Coronary artery (tissue), 2 donors: ENCODE measurements around the gene OVOL1.

Source experiments
- DNase-seq: peaks from one replicate; pipeline ENCODE4 v3.0.0-alpha.2; 2017; ENCODE audit warnings: low spot score
- H3K27ac ChIP-seq, 2 donors: fragments of 200-600 bp; sonication (generic); one replicate each; pipeline ENCODE4 v1.5.1; 2016 to 2019
- H3K4me3 ChIP-seq: fragments of 200-600 bp; sonication (generic); 2 replicates; pipeline ENCODE4 v1.5.1; 2016; ENCODE audit warnings: mild to moderate bottlenecking, moderate library complexity
- TF ChIP-seq, protein P1 (sequence below): fragments of 200-600 bp; sonication (generic); IDR thresholded peaks from one replicate; pipeline ENCODE4 v1.5.1; 2019; ENCODE audit warnings: antibody characterized with exemption

The OVOL1 gene

DNA sequence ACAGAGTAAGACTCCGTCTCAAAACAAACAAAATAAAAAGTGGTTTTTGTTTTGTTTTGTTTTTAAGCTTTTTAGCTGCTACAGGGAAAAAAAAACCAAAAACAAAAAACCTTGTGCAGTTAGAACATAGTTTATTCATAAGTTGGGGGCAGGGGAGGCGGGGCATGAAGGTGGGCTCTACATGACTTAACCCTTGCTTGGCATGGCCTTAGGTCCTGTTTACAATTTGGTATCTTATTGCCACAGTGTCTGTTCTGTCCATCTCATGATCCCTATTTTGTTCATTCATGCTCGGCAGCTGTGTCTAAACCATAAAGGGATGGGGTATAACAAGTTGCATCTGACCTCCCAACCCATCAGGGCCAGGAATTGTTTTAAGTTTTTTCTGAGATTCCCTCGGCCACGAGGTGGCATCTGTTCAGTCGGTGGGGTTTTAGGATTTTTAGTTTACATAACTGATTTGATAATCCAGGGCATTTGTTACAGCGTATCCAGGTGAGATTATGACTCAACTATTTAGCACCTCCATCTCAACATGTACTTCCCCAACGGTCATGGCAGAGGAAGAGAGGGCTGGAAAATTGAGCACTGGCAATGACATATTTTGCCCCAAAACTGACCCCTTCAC is 13.0 kb upstream of the OVOL1 start:
- H3K4me3 ChIP-seq: no peak overlapping the region
- no peak for DNase-seq
- TF ChIP-seq, protein P1, sequence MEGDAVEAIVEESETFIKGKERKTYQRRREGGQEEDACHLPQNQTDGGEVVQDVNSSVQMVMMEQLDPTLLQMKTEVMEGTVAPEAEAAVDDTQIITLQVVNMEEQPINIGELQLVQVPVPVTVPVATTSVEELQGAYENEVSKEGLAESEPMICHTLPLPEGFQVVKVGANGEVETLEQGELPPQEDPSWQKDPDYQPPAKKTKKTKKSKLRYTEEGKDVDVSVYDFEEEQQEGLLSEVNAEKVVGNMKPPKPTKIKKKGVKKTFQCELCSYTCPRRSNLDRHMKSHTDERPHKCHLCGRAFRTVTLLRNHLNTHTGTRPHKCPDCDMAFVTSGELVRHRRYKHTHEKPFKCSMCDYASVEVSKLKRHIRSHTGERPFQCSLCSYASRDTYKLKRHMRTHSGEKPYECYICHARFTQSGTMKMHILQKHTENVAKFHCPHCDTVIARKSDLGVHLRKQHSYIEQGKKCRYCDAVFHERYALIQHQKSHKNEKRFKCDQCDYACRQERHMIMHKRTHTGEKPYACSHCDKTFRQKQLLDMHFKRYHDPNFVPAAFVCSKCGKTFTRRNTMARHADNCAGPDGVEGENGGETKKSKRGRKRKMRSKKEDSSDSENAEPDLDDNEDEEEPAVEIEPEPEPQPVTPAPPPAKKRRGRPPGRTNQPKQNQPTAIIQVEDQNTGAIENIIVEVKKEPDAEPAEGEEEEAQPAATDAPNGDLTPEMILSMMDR: no peak
- no peak overlapping the region for H3K27ac ChIP-seq

DNA sequence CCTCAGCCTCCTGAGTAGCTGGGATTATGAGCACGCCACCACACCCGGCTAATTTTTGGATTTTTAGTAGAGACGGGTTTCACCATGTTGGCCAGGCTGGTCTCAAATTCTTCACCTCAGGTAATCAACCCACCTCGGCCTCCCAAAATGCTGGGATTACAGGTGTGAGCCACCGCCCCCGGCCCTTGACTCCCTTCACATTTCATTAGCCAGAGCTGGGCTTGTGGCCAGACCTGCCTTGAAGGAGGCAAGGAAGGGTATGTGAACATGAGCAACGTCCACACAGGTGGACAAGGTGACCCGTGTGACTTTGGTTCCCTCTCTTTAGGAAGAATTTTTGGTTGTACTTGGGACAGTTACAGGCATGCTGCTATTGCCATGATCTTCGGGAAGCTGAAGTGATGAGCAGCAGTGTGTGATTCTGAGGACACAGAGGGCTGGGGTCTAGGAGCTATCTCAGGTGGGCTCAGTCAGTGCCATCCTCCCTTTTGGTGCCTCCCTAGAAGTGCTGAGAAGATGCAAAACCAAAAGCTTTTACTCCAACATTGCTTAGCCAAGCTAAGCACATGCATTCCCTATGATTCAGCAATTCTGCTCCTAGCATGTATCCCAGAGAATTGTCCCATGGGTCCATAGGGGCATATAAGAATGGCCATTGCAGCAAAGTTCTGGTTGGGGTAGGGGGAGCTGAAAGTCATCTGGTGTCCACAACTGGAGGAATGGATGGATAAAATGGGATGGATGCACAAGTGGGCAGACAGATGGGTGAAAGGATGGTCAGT is 12.1 kb upstream of the OVOL1 start:
- DNase-seq: no peak
- TF ChIP-seq, protein P1: no peak
- H3K4me3 ChIP-seq: no peak overlapping the region
- peak overlapping the region in 1 of 2 donors; percentile 62 for H3K27ac ChIP-seq

DNA sequence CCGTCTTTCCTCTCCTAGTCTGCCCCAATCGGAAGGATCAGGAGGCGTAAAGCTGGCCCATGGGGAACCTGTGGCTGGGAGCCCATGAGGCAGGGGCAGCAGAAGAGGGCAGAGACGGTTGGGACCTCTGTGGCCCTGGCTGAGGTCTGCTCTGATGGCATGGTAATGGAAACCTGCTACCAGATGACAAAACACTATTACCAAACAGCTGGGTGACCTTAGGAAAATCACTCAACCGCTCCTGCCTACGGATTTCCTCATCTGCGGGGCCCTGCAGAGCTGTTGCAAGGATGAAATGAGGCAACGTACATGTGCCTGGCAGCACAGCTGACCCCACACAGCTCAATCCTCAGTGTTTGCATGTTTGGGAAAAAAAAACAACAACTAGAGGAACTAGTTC is 10.7 kb upstream of the OVOL1 start:
- TF ChIP-seq, protein P1: no peak
- peak; percentile 73 for DNase-seq
- Histone ChIP-seq H3K27ac (peak overlapping the region in 1 of 2 donors; percentile 59), H3K4me3 (no peak overlapping the region)

DNA sequence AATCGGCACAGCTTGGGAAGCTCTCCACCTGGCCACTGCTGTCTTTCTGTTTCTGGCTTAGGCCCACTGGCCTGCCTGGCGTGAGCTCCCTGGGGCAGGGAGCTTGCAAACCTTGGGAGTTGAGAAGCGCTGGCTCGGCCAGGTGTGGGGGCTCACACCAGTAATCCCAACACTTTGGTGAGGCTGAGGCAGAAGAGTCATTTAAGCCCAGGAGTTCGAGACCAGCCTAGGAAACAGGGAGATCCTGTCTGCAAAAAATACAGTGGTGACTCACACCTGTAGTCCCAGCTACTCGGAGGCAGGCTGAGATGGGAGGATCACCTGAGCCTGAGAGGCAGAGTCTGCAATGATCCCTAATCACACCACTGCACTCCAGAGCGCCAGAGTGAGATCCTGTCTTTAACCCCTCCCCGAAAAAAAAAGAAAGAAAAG is 10.1 kb upstream of the OVOL1 start:
- TF ChIP-seq, protein P1: no peak
- DNase-seq: no peak
- no peak overlapping the region for H3K4me3 ChIP-seq
- H3K27ac ChIP-seq: peak overlapping the region in 1 of 2 donors; percentile 24

DNA sequence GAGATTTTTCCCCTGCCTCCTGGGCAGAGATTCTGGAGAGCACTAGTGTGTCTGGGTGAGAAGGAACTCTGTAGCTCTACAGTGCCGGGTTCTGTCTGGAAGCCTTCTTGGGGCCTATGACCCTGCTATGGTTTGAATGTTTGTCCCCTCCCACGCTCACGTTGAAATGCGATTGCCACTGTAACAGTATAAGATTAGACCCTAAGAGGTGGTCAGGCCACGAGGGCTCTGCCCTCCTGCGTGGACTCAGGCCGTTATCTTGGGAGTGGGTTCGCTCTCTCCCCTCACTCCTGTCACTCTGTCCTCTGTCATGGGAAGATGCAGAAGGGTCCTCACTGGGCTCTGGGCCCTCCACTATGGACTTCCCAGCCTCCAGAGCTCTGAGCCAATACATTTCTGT is 9.6 kb upstream of the OVOL1 start:
- TF ChIP-seq, protein P1: no peak
- H3K27ac ChIP-seq: no peak overlapping the region
- no peak for DNase-seq

DNA sequence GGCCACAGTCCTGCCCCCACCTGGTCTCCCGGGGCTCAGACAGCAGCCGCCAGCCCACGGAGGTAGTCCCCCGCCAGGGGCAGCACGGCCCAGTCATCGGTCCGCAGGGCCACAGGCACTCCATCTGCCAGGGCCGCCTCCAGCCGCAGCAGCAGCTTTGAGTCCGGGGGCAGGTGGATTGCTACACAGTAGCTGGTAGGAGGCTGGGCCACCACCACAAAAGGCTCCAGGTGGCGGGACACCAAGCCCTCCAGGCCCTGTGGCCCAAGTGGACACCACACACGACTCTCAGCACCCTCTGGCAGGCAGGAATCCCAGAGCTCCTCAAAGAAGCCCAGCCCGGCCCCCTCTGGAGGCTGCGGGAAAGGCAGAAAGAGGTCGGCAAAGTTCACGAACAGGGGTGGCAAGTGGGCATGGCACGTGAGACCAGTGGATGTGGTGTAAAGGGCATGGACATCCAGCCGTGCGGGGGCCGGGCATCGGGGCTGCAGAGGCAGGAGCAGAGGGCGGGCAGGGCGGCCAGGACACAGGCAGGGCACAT is 9.0 kb upstream of the OVOL1 start:
- Histone ChIP-seq H3K4me3 (no peak overlapping the region), H3K27ac (no peak overlapping the region)
- DNase-seq: peak; percentile 72
- TF ChIP-seq, protein P1: no peak

More for the DNA sequence above, 9.6 kb upstream of the OVOL1 start:
- H3K4me3 ChIP-seq: no peak overlapping the region
